Subcutaneous adipose tissue (tissue), 4 donors: Measurements from ENCODE around the gene REV3L. TPM values are rescaled to one million over a fixed set of nuclear protein-coding genes. Genes with fewer than 3 reads are reported as not detected.

Experiments used
- CTCF ChIP-seq: fragments of 450-650 bp; IDR thresholded peaks from one replicate; pipeline ENCODE4 v1.5.1; 2016; ENCODE audit warnings: low read depth, mild to moderate bottlenecking, control low read depth, antibody characterized with exemption, moderate library complexity
- total RNA-seq, 4 donors: library from RNA; depleted of rRNA; stranded (reverse); fragments of >200 nt; gene quantifications; one replicate each; pipeline ENCODE4 v1.1.0, GENCODE V29; 2016

Gene REV3L
- total RNA-seq, 4 donors from 2014 or later: 94.7 to 140 (median 106) TPM

GRCh38 chr6:111381123-111381522 is 101.9 kb downstream of the REV3L start:
- TF ChIP-seq CTCF: no peak

DNA sequence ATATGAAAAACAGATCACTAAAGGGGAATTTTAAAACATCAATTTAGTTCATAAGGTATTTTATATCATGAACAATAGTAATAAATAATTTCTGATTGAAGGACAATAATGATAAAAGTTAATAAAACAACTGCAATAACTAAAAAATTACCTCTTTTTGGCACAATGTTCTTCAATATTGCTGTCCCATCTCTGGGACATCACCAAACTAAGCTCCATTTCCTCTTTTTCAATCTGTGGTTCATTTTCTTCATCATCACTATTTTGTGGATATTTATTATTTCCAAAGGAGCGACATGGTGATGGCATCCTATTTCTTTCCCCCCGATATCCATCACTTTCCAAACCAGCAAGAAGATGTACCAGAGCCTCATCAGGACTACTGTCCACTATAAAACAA is 103.2 kb downstream of the REV3L start:
- no peak for TF ChIP-seq CTCF

- no peak for TF ChIP-seq CTCF
Observed at GRCh38 chr6:111379302-111379701, 103.7 kb downstream of the REV3L start.

- TF ChIP-seq CTCF: no peak
Observed at GRCh38 chr6:111377558-111378120, 105.4 kb downstream of the REV3L start.

DNA sequence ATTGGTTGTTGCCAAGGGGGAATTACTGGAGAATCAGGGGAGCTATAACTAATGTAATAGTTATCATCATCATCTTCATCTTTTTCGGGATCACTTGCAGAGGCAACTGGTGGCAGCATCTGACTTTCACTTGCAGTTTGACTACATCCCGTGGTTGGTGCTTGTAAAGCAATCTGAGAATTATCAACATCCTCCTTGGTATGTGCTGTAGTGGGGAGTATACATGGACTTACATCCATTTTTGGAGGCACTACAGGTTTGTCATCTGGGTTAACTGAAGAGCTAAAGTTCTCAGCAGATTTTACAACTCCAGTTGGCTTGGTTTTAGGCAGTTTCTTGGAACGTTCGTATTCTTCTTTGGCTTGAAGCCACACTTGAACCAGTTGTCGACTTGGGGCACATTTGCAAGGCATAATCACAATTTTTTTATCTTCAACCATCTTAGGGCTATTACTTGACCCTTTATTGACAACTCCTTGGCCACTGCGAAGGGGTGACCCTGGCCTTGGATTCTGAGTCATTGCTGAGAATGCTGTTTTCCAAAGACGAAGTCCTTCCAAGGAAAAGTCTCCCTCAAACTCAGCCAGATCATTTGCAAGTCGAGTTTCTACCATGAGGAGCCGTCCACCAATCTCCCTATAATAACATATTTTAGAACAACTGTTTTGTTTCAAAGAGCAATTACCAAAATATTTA is 115.5 kb downstream of the REV3L start:
- no peak for TF ChIP-seq CTCF

DNA sequence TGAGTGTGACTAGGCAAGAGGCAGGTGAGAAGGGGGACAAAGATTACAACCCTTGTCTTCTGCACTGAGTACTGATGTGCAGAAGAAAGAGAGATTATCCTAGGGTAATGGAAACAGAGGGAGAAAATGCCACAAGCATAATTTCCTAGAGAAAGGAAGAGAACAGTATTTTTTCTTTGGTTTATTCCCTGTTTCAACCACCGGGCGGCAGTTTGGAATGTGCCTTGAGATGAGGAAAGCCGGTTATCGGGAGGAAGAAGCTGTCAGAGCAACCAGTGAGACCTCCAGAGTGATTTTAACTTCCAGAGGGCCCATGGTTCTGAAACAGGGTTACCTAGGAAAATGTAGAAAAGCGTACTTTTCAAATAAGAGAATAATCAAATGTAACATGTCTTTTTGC is 121.4 kb downstream of the REV3L start:
- TF ChIP-seq CTCF: no peak

DNA sequence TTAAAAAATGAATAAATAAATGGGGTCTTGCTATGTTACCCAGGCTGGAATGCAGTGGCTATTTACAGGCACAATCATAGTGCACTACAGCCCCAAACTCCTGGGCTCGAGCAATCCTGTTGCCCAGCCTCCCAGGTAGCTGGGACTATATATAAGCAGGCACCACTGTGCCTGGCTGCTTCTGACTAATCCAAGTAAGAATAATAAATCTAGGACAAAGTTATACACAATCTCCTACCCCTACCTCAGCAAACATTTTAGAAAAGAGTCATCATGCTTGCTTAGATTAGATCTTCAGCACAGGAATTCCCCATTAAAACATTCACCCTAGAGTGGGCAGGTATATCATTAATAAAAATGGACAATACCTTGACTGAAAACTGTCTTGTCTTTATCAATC is 124.6 kb downstream of the REV3L start:
- TF ChIP-seq CTCF: no peak
